ENCODE results near the gene EBLN2.

Gene EBLN2

DNA sequence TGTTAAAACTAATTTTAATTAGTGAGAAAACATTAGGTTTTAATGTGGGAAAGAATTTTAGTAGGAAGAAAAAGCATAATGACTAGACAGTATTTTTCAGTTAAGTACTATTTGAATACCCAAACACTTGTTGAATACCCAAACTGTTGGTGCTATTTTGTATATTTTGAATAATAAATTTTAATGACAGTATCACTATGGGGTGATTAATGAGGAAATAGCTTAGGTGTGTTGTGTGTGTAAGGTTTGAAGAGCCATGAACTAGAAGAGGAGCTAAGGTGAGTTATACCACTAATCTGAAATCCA, 4.7 kb upstream of the EBLN2 start:
- in situ Hi-C loops (cut with HindIII; ENCODE audit: low sequenced_read_pairs): loop anchor here (25.0 kb wide), 1 partner anchor 119 kb away; no protein-coding TSS in a partner anchor

- in situ Hi-C loops (cut with HindIII; ENCODE audit: low sequenced_read_pairs): loop anchor here (25.0 kb wide), 1 partner anchor 123 kb away; no protein-coding TSS in a partner anchor
Measured at GRCh38 chr3:73060302-73060723, 1.1 kb upstream of the EBLN2 start.

GRCh38 chr3:73066243-73066642, 4.8 kb downstream of the EBLN2 start:
- in situ Hi-C loops (cut with HindIII; ENCODE audit: low sequenced_read_pairs): loop anchor here (25.0 kb wide), 1 partner anchor 129 kb away; no protein-coding TSS in a partner anchor

- in situ Hi-C loops (cut with HindIII; ENCODE audit: low sequenced_read_pairs): loop anchor here (25.0 kb wide), 1 partner anchor 131 kb away; no protein-coding TSS in a partner anchor
Measured at GRCh38 chr3:73068419-73068818, 7.0 kb downstream of the EBLN2 start.

GRCh38 chr3:73069187-73069586, 7.7 kb downstream of the EBLN2 start:
- in situ Hi-C loops (cut with HindIII; ENCODE audit: low sequenced_read_pairs): loop anchor here (25.0 kb wide), 1 partner anchor 132 kb away; no protein-coding TSS in a partner anchor

GRCh38 chr3:73069775-73070444, 8.5 kb downstream of the EBLN2 start:
- in situ Hi-C loops (cut with HindIII; ENCODE audit: low sequenced_read_pairs): loop anchor here (25.0 kb wide), 1 partner anchor 133 kb away; no protein-coding TSS in a partner anchor

DNA sequence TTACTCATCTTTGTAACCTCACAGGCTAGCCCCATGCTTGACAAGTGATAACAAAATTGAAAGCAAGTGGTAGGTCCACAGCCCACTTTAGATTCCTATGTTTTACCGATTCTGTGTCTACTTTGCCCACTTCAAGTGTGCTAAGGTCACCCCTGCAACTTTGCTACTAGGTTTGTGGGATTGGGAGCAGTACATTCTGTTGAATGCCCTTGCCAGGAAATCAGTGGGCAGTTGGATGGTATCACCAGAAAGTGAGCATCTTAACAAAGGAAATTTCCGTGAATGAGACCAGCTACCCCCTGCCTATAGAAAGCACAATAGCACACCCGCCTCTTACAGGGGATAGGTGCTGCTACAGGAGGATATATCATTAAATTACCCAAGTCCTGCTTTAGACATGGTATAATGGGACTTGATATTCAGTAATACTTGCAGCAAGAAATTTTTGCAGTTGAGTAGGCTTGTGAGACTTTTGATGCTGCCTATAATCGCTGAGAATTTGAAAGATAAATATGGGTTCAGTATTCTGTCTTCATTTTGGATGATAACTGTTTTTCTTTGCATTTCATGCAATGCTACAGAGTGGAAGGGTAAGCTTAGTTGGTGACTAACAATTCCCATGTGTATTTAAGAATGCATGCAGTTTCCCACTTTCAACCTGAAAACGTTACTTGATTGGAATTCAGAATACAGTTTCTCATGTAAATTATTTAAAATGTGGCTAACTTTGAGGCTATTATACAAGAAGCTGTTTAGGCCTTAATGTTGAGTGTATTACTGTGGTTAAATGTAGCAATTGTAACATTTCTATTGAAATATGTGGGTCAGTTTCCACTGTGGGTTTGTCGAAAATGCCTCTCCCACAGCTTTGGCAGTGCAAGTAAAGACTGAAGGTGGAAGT, 9.5 kb downstream of the EBLN2 start:
- in situ Hi-C loops (cut with HindIII; ENCODE audit: low sequenced_read_pairs): loop anchor here (25.0 kb wide), 1 partner anchor 134 kb away; no protein-coding TSS in a partner anchor

DNA sequence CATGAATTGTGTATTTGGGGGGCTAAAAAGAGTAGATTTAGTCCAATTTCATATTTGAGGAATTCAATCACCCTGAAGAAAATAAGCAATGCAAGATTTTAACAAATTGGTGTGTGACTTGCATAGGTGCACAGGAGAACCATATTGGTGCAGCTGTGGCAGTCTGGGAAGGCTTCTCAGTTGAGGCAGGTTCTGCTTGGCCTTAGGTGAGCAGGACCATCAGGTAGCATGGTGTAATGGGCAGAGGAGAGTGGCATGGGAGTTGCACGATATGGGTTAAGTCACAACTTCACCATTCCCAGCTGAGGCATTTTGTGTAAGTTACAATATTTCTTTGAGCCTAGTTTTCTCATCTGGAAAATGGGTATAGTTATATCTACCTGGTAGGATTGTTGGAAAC, 10.5 kb downstream of the EBLN2 start:
- in situ Hi-C loops (cut with HindIII; ENCODE audit: low sequenced_read_pairs): loop anchor here (25.0 kb wide), 1 partner anchor 135 kb away; no protein-coding TSS in a partner anchor

GRCh38 chr3:73072634-73073033, 11.2 kb downstream of the EBLN2 start:
- in situ Hi-C loops (cut with HindIII; ENCODE audit: low sequenced_read_pairs): loop anchor here (25.0 kb wide), 1 partner anchor 135 kb away; no protein-coding TSS in a partner anchor

DNA sequence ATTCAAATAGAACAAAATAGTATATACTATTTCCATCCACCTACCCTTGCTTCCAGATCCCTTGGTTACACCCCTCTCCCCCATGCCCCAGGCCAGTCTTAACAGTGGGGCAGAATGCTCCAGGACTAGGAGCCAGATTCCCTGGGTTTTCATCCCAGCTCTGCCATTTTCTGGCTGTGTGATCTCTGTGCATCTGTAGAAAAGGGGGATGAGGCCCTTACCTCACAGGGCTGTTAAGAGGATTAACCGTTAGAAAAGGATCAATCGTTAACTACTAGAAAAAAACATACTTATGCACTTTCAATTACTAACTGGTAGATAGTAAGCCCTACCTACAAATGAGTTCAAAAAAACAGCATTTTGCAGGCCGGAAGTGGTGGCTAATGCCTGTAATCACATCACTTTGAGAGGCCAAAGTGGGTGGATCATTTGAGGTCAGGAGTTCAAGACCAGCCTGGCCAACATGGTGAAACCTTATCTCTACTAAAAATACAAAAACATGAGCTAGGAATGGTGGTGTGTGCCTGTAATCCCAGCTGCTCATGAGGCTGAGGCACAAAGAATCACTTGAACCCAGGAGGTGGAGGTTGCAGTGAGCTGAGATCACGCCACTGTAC, 11.7 kb downstream of the EBLN2 start:
- in situ Hi-C loops (cut with HindIII; ENCODE audit: low sequenced_read_pairs): loop anchor here (25.0 kb wide), 1 partner anchor 136 kb away; no protein-coding TSS in a partner anchor

DNA sequence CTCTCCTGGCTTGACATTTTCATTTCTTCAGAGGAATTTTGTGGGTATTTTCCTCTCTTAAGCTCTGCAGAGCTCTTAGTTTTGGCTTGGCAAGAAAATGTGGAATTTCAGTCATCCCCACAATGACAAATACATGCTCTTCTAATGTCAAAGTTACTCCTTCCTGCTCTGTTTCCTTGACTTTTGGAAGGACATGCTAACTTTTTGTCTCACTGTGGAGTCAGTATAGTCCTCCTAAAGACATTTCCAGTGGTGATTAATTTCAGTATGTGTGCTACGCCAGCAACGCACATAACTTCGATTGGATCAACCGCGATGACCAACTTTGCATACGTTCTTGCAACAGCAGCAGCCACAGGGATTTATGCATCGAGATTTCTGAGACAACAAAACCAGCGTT, 13.3 kb downstream of the EBLN2 start:
- in situ Hi-C loops (cut with HindIII; ENCODE audit: low sequenced_read_pairs): loop anchor here (25.0 kb wide), 1 partner anchor 137 kb away; no protein-coding TSS in a partner anchor

- in situ Hi-C loops (cut with HindIII; ENCODE audit: low sequenced_read_pairs): no loop called here
Measured at GRCh38 chr3:73080216-73080966, 18.9 kb downstream of the EBLN2 start.

- in situ Hi-C loops (cut with HindIII; ENCODE audit: low sequenced_read_pairs): no loop called here
Measured at GRCh38 chr3:73081140-73081539, 19.7 kb downstream of the EBLN2 start.

DNA sequence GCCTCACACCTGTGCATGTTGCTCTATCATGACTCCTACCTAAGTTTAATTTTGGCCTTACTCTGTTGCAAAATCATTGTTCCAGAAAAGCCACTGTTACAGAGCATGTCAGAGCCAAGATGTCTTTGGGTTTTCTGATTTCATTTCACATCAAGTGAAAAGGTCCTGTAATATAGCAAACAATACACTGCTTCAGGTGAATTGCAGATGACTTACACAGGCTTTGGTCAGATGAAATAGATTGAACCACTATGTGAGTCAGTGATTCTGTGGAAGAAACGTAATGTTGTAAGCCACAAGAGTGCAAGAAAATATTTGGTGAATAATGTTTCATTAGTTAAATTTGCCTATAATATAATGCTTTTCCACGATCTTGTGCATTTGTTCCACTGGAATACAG, 22.7 kb downstream of the EBLN2 start:
- in situ Hi-C loops (cut with HindIII; ENCODE audit: low sequenced_read_pairs): no loop called here

GRCh38 chr3:73086071-73086494, 24.6 kb downstream of the EBLN2 start:
- in situ Hi-C loops (cut with HindIII; ENCODE audit: low sequenced_read_pairs): no loop called here

DNA sequence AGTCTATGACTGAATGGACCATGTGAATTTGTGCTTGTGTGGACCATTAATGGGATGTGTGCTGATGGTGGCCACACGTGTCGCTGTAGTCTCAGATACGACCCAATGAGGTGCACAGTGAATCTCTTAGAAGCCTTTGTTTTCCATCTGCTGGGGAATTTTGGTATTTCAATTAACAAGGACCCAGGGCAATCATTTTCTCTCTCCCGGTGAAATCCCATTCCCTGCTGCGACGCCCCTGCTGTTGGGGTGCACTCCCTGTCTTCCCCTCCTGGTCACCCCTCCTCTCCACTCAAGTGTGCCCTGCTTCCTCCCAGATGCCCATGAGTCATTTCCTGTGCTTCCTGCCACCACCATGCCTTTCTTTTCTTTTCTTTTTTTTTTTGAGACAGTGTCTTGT, 32.7 kb downstream of the EBLN2 start:
- in situ Hi-C loops (cut with HindIII; ENCODE audit: low sequenced_read_pairs): no loop called here

- in situ Hi-C loops (cut with HindIII; ENCODE audit: low sequenced_read_pairs): no loop called here
Measured at GRCh38 chr3:73094951-73095350, 33.5 kb downstream of the EBLN2 start.

DNA sequence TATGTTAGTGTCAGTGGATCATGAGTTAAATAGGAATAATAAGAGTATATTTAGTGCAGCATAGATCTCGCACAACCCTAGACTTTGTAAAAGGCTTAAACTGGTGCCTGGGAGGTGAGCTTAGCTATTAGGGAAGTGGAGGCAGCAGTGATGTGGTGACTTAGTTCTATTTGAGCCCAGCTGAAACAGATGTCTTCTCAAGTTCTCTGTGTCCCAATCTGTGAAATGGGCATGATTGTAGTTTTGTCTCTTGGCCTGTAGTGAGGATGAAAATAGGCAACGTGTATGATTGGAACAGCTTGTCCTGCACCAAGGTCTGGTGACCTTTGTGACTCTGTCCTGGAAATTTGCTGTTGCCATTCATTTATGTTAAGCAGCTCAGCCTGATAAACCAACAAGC, 34.7 kb downstream of the EBLN2 start:
- in situ Hi-C loops (cut with HindIII; ENCODE audit: low sequenced_read_pairs): no loop called here

GRCh38 chr3:73098026-73098425, 36.6 kb downstream of the EBLN2 start:
- in situ Hi-C loops (cut with HindIII; ENCODE audit: low sequenced_read_pairs): no loop called here

- in situ Hi-C loops (cut with HindIII; ENCODE audit: low sequenced_read_pairs): no loop called here
Measured at GRCh38 chr3:73098873-73099272, 37.4 kb downstream of the EBLN2 start.
